Activated naive CD4-positive, alpha-beta T cell (primary cell): ENCODE results near the gene GTPBP4.
"Not testable (repeated sequence)": the region's sequence is repeated elsewhere in the genome, so short reads cannot be mapped to it uniquely, and the experiment has no call there.

Experiments
- DNase-seq, 4 experiments: peaks; one replicate each; lab custom pipeline; 2025; lab: John Stamatoyannopoulos, UW

The GTPBP4 gene

DNA sequence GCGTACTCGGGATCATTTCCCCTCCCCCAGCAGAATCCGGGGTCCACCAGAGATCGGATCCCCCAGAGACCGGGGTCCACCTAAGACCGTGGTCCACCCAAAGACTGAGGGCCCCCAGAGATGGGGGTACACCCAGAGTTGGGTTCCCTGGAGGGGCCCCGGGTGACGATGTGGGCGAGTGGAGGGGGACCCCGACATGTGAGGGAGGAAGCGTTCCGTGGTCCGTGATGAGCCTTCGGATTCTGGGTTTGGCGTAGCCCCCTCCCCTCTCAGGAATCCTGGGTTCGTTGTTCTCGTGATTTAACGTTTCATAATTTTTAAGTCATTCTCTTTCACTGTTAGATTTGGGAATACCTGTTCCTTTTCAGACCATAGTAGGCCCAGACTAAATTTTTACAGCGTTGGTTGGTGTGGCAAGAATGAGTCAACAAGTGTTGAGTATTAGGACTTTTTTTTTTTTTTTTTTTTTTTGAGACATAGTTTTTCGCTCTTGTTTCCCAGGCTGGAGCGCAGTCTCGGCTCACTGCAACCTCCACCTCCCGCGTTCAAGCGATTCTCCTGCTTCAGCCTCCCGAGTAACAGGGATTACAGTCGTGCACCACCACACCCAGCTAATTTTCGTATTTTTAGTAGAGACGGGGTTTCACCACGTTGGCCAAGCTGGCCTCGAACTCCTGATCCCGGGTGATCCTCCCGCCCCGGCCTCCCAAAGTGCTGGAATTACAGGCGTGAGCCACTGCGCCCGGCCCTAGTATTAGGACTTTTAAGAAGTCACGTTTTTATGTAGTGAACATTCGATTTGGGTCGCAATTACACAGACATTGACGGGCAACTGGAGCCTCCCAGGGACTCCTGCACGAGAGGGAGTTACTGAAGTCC lies 672 bp downstream of the GTPBP4 start:
- no peak for DNase-seq

DNA sequence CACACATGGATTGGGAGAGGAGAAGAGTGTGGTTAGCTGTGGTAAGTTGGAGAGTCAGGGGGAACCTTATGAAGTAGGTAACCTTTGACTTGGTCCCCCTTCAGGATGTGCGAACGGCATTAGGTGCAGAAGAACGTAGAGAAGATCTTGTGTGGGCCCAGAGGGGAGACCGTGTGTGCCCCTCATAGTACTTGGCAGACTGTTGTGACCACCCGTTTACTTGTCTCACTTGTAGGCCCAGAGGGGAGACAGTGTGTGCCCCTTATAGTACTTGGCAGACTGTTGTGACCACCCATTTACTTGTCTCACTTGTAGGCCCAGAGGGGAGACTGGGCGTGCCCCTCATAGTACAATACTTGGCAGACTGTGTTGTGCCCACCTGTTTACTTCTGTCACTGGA lies 2.6 kb downstream of the GTPBP4 start:
- DNase-seq, result no peak

DNA sequence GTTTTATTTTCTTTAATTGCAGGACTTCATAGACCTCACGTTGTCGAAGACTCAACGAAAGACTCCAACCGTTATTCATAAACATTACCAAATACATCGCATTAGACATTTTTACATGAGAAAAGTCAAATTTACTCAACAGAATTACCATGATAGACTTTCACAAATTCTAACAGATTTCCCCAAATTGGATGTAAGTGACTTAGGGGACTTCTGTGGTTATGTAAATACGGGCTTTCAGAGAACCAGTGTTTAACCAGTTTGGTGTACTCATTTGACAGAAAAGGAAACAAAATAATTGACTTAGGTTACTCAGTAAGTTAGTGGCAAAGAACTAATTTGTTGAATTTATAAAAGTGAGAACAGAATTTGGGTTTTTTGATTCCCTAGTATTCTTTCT lies 4.2 kb downstream of the GTPBP4 start:
- no peak for DNase-seq

- no peak for DNase-seq
Observed at GRCh38 chr10:992871-993270, 4.6 kb downstream of the GTPBP4 start.

DNA sequence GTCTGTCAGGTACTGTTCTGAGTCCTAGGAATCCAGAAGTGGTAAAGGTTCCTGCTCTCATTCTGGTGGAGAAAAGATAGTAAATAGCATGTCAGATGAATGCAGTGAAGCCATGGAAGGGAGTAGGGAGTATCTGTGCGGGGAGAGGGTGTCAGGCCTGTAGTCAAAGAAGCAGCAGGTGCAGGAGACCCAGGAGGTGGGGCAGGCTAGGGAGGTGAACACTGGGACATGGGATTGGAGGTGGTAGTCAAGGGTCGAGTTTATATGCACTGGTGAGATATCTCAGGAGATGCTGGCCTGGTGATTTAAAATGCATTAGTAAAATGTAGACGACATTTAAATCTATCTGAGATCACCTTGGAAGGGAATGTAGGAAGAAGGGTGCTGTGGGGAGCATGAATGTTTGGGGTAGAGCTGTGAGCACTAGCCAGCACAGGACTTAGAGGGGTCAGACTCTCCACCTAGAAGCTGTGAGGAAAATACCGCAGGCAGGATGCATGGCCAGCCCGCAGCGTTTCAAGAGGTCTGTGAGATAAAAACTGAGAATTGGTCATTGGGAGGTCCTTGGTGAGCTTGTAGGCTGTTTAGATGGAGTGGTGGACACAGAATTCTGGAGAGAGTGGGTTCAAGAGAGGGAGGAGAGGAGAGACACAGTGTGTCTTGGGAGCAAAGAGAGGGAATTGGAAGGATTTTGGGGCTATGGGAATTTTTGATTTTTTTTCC lies 6.8 kb downstream of the GTPBP4 start:
- DNase-seq, result no peak

DNA sequence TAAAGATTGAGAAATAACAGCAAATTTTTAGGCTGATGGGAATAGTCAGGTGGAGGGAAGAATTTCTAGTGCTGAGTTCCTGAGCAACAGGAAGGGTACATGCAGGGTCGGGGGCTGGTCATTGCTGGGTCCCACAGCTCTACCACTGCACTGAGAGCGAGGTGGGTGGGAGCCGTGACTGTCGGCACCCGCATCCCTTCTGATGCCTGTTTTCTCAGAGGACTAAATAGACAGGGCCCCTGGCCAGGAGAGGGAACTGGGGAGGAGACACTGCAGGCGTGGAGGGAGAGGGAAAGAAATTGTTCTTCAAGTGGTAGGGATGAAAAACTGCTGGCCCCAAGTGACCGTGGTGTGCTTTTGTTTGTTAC lies 7.3 kb downstream of the GTPBP4 start:
- no peak for DNase-seq

DNA sequence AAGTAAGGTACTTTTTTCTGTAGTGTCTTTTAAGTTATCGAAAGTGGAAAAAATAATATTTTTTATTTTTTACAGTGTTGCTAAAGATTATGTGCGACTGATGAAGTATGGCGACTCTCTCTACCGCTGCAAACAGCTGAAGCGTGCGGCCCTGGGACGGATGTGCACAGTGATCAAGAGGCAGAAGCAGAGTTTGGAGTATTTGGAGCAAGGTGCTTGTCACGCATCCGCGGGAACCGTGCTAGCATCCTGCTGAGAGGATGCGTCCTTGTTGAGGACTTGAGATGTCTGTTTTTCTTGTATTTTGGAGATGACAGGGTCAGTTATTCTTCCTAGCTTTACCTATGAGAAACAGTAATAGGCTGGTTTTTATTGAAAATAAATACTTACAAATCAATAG lies 7.8 kb downstream of the GTPBP4 start:
- no peak for DNase-seq

DNA sequence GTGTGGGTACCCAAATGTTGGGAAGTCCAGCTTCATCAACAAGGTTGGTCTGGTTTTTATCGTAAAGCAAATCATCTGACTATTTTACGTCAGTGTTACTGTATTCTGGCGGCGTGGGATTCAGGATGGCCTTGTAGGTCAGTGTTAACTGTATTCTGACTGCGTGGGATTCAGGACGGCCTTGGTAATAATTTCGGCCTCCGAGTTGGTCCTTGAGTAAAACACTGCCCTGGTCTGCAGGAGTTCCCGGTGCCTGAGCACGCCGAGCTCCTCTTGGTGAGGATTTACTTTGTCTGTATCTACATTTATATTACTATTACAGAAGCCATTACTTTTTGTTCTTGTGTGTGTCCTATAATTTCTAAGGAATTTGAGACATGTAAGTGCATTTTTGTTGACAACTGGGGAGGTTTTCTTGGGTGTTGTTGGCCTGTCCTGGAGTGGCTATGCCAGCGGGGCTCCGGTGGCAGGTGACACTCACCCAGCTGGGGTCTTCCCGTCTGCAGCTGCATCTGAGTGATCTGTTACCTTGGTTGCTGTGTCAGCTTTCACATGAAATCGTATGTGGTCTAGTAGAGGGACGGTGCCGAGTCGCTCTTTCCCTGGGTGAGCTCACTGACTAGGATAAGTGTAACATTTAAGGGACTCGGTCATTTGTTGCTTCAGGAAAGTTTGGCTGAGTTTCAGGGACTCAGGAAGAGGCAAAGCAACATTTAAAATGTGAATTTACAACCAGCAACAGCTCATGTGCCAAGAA lies 9.2 kb downstream of the GTPBP4 start:
- no peak for DNase-seq

DNA sequence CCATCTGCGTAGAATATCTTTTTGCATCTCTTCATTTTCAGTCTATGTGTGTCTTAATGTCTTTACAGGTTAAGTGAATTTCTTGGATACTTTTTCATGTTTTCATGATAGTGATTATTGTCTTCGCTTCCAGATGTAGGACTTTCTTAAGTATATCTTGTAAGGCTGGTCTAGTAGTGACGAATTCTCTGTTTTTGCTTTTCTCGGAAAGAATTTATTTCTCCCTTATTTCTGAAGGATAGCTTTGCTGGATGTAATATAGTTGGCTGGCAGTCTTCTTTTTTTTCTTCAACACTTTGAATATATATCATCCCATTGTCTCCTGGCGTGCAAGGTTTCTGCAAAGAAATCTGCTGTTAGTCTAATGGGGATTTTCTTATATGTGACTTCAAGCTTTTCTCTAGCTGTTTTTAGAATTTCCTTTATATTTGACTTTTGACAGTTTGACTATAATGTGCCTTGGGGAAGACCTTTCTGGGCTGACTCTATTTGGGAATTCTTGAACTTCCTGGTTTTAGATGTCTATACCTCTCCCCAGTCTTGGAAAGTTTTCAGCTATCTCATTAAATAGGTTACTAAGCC lies 14.3 kb downstream of the GTPBP4 start:
- no peak for DNase-seq

DNA sequence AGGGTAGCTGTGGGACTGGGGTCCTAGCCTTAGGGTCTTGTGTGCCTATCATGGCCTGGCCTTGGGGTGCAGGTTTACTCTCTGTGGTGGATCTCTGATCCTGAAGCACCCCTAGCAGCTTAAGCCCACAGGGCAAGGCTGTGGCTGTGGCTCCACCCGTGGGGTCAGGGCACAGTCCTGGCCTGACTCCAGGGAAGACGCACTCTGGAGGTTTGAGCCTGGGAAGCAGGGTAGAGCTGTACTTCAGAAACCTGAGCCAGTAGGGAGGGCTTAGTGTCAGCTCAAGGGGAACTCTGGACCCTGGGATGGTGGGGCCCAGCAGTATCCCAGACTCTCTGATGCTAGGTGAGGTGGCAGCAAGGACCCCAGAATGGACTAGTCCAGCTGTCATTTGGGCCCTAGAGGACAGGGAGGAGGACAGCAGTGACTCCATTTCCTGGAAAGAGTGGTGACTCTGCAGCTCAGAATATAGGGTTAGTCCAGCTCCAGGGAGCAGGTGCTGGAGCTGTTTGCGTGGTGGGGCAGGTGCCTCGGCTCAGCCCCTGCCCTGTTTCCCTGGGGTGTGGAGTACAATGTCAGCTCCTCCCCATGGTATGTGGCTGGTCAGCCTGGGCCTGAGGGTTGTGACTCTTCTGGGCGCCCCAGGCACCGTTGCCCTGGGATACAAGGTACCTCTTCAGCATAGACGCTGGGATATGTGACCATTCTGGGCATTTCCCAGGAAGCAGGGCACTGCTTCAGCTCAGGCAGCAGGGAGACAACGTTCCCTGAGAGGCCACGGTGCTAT lies 15.8 kb downstream of the GTPBP4 start:
- DNase-seq, result no peak

- DNase-seq, result no peak
Observed at GRCh38 chr10:1006573-1006972, 18.3 kb downstream of the GTPBP4 start.

- no peak for DNase-seq
Observed at GRCh38 chr10:1007583-1007982, 19.3 kb downstream of the GTPBP4 start.

- DNase-seq, result no peak
Observed at GRCh38 chr10:1009071-1009494, 20.8 kb downstream of the GTPBP4 start.

GRCh38 chr10:1009947-1010346 lies 21.7 kb downstream of the GTPBP4 start:
- DNase-seq, result not testable (repeated sequence)

GRCh38 chr10:1010703-1011102 lies 22.5 kb downstream of the GTPBP4 start:
- no peak for DNase-seq

DNA sequence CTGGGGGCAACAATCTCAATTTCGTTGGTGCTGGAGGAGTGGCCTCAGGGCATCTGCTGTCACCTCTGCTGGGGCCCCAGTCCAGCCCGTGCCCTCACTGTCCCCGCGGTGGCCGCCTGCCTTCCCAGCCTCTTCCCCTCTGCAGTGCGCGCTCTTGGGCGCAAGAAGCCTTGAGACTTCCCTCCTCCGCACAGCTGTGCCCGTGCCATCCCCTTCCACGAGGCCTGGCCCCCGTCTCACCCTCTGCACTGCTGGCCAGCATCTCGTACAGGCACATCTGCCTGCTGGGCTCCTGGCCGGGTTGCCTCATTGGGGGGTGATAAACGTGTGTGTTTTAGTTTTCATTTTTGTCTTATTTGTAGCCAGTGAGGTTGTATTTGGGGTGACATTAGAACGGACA lies 23.5 kb downstream of the GTPBP4 start:
- no peak for DNase-seq

GRCh38 chr10:1015688-1016087 lies 27.5 kb downstream of the GTPBP4 start:
- DNase-seq, result no peak

DNA sequence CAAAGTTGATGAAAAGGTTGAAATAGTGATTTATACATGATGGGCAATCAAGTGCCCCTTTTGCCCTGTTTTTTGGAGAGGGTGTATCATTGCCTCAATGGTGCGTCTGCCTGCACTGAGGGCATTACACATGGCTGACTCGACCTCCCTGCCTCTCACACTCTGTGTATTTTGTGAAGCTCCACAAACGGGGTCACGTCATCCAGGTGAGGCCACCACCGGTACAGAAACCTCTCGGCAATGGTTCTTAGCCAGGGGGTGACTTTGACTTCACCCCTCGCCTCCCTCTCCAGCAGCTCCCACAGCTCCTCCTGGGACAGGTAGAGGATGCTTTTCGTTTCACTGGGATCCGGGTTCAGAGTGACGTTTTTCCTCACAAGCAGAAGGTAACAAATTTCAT lies 31.1 kb downstream of the GTPBP4 start:
- DNase-seq, result no peak

- DNase-seq, result no peak
Observed at GRCh38 chr10:1020460-1020859, 32.2 kb downstream of the GTPBP4 start.

DNA sequence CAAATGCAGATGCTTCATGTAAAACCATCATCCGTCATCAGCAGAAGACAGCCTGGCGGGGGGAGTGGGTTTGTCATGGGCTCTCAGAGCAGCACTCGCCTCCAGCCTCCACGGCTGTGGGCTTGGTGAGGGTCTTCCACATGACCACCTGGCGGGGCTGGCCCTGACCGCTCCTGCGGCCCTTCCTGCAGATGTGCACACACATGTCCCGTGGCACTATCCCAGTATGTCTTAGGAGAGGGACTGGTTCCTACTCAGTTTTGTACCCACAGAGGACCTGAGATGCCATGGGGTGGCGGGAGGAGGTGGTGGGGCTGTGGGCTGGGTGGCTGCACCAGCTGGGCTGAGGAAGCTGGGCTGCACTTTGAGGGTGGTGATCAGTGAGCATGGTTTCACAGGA lies 32.7 kb downstream of the GTPBP4 start:
- DNase-seq, result no peak

DNA sequence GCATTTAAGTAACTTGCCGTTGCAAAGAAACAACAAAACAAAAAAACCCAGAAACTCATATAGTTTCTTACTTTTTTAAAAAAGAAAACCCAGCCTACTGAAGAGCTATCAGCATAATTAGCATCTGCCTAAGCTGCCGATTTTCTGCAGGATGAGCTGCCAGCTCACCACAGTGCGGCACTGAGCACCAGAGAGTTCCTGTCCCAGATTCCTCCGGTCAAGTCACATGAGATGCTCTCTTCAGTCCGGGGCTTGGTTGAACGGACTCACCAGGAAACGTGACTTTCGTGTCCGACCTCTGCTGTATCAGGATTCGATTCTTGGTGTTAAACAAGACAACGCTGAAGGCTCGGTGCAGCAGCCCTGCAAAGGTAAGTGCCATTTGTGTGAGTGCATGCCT lies 34.2 kb downstream of the GTPBP4 start:
- DNase-seq, result no peak

DNA sequence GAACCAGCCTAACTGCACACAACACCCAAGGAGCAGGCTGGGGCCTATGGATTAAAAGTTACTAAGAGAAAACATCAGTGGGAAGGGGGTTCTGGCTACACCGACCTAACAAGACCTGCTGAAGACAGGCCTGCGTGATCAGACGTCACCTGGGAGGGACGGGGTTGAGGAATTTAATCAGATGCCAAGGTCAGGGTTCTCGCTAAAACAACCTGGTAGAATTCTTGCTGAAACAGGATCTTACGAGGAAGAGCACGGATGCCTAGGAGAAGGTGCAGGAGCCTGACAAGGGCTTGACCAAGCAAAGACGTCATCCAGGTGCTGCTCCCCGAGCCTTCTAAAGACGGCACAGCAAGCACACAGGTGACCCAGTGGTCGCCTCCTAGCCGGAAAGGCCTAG lies 35.9 kb downstream of the GTPBP4 start:
- no peak for DNase-seq
